Activated naive CD4-positive, alpha-beta T cell treated with Interleukin-2 at 50 U/mL for 16 hours (primary cell): Measurements from ENCODE around the gene ARMCX6.
"Not testable (repeated sequence)": the region's sequence is repeated elsewhere in the genome, so short reads cannot be mapped to it uniquely, and the experiment has no call there.

Experiments
- DNase-seq: peaks from one replicate; pipeline ENCODE4 v3.0.0-alpha.2; 2020

The ARMCX6 gene

DNA sequence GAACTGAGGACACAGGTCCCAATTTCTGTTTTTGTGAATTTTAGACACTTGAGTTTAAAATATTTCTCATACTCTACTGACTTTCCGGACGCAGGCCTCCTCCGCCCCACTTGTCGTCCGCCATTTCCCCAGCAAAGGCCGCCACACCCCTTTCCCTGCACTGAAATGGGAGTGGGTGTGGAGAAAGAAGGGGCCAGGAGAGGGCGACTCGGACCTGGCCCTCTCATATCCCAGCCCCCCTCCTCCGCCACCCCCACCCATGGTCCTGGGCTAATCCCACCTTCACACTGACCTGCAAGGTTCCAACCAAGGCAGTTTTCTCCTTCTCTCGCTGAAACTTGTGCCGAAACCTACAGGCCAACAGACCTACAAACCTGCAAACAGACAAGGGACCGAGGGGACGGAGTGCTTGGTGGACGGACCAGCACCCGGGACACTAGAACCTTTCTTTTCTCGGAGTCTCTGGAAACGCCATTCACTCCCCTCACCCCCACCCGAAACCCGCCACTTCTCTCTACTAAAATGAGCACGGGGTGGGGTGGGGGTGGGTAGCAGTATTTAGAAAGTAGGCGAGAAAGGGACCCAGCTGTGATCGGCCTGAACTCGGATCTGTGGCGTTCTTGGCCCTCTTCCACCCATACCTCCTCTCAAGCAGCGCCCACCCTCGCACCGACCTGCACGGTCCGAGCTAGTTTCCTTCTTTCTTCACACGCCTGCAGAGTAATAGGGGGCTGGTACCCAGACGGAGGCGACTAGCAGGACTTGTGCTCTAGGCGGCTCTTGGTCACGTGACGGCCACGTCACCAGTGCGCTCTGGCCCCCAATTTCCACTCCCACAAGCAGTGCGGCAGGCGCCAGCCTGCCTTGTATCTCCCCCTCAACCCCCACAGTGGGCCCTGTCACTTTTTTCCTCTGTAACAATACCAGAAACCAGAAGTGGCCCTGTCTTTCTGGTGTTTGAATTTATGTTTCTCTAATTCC, at the start of gene ARMCX6:
Gene ARMCX6, minus strand, starts transcription at position 790 of the 981 bp plus-strand sequence. CDS start 1,380 bp downstream, outside the sequence.
- peak; percentile 72 for DNase-seq

DNA sequence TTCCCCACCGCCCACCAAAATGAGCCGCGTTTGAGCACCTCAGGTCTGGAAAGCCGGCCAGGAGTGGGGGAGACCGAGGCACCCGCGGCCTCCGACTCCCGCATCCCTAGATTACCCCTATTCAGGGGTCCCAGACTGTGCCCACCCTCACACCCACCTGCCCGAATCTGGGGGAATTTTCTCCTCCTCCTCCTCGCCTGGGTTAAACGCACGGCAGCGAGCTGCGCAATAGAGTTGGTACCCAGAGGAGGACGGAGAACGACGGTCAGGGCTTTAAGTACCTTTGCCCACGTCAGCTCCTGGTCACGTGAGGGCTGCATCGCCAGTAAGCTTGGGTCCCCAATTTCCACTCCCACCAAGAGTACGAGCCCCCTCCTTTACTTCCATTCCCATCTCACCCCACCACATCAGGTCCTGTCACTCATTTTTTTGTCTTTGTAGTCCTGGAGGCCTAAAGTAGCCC, 41.8 kb upstream of the ARMCX6 start, which contains the start of gene ARMCX2:
Gene ARMCX2, minus strand, starts transcription at position 250 of the 463 bp plus-strand sequence. CDS start 2,262 bp downstream, outside the sequence.
- no peak for DNase-seq

DNA sequence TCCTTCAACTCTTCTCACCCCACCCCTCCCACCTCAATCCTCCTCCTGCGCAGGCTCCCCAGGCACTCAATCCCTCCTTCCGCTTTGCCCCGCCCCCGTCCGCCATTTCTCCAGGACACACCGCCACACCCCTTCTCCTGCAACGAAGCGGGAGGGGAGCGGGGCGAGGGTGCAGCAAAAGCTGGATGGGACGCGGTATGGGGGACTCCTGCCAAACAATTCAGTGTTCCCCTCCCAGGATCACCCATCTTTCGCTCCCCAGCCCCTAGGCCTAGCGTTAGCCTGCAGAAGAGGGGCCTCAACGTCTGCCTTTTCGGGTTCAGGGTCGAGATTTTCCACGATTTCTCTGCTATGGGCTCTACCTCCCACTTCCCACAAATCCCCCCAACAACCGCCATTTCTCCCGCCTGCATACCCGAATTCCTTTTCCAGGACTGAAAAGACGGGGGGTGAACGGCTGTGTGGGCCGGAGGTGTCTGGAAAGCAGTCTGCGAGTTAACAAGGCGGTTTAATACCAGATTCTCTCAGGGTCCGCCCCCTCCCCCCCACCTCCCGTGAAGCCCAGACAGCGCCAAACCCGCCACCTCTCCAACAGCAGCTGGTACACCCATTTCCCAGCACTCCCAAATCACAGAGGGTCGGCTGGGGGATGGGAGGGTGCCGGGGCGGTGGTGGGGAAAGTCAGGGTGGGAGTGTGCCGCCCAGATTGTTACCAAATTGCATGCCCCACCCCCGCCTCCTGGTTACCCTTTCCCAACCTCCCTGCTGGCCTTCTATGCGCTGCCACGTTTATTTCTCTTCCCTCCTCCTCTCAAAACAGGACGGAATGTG, 41.1 kb upstream of the ARMCX6 start:
- peak; percentile 59 for DNase-seq

DNA sequence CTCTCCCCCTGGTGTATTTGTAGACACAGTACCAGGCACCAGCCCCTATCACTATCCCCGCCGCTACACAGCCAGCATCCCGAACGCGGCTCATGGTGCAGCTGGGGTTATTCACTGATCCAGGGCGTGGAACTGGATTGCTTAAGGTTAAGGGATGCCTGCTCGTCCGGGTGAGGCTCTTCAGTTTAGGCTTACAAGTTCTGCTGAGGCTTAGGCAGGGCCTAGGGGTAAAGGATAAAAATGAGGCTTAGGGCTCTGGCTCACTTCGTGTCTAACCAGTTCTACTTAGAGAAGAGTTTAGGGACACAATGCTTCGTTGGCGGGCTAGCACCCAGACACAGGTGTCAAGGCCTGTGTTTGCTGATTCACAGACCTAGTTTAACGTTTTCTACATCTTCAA, 39.7 kb upstream of the ARMCX6 start:
- no peak for DNase-seq

DNA sequence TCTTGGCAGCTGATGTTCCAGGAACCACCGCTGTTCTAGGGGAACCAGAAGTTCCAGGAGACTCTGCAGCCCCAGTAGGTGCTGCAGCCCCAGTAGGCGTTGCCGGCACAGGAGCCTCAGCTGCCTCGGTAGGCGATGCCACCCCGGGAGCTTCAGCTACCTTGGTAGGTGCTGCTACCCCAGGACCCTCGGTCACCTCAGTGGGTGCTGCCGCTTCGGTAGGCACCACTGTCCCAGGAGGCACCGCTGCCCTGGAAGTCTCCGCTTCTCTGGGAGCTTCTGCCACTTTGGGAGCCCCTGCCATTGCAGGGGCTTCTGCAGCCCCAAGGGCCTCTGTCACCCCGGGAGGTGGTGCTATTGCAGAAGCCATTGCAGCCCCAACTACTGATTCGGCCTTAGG, 39.0 kb upstream of the ARMCX6 start:
- no peak for DNase-seq

DNA sequence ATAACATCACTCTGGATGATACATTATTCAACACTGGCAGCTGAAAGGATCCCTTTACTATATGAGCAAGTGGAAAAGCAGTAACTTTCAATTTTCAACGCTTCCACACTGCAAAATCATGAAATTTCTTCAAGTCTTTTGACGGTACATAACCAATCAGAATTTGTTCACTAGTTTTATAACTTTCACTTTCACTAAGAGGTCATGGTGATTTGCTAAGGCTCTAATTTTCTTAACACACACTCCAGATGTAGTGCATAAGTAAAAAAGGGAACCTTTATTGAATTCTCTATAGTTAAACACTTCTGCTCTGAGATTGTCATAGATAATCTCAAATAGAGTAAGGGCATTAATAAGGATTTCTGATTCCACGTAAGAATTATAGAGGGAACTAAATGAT, 37.7 kb upstream of the ARMCX6 start:
- no peak for DNase-seq

DNA sequence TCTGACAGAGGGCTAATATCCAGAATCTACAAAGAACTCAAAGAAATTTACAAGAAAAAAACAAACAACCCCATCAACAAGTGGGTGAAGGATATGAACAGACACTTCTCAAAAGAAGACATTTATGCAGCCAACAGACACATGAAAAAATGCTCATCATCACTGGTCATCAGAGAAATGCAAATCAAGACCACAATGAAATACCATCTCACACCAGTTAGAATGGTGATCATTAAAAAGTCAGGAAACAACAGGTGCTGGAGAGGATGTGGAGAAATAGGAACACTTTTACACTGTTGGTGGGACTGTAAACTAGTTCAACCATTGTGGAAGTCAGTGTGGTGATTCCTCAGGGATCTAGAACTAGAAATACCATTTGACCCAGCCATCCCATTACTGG, 29.9 kb upstream of the ARMCX6 start:
- DNase-seq = not testable (repeated sequence)

DNA sequence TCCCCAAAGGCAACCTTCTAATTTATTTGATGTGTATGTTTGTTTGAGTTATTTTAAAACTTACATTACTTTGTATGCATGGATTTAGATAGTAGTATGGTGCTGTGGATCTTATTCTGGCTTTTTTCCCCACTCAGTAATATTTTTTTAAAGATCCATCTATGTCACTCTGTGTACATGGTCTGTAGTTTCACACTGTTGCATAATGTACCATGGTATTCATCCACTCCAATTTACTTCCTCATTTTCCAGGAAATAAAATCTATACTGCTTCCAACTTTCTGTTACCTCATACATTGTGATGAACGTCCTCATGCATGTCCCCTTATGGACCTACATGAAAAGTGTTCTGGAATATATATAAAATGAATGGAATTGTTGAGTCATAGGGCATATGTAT, 24.3 kb upstream of the ARMCX6 start:
- no peak for DNase-seq

DNA sequence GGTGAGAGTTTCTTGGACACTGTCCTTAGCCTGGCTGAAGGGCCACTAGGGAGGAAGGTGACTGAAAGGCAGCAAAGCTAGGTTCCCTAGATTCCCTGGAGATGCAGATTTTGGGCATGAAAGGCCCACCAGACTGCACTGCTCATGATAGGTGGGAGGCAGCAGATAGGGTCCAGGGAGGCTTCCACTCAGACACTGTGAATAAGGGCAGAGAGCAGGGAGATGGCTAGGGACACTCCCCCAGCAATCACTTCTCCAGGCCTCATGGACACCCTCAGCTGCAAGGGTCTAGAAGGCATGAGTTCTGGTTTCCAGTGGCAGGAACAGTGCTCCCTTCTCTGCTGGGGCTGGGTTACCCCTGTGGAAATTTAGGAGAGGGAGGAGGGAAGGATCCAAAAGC, 21.8 kb upstream of the ARMCX6 start:
- no peak for DNase-seq

DNA sequence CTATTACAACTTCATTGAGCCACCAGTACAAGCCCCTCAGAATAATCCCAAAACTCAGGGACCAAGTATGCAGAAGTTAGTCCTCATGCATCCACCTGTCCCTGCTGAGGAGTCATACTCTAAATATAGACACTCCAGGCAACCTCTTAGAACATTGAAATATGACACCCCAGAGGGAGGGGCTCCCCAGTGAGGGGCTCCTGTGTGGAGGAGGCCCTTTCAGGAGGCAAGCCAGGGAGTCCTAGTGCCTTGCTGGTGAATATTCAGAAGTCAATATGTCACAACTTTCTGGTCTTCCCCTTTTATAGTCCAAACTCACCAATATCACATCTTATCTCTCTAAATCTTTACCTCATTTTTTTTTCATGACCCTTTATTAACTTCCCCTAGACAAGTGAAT, 1.6 kb upstream of the ARMCX6 start:
- no peak for DNase-seq

DNA sequence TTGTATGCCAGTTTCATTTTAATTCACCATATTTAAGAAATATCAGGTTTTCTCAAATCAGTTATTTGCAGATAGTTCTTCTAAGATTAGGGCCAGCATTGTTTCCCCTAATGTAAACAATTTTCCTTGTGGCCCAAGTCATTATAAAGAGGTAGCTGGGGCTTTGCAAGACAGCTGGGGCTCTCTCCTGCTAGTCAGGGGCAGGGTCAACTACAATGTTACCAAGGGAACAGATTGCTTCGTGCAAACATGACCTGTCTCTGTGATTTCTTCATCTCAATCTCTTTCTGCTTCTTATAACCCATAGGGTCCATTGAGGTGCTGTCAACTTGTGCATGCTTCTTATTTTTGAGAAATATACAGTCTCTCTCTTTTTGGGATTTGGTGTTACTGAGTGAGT, 12.1 kb downstream of the ARMCX6 start:
- no peak for DNase-seq

DNA sequence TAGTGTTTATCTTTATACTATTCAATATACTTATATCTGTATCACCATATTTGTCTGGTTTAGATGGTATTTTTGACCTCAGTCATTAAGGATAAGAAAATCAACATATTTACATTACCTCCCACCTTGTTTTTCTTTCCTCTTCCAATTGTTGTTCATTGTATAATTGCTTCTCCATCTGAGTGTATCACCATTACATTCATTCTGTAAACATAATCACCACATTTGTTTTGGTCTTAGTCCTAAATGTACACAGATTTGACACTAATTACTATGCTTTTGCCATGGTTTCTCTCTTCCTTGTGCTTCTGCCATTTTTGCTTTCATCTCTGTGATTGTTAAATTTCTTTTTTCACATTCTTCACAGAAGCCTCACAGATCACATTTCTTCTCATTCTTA, 12.7 kb downstream of the ARMCX6 start:
- no peak for DNase-seq

DNA sequence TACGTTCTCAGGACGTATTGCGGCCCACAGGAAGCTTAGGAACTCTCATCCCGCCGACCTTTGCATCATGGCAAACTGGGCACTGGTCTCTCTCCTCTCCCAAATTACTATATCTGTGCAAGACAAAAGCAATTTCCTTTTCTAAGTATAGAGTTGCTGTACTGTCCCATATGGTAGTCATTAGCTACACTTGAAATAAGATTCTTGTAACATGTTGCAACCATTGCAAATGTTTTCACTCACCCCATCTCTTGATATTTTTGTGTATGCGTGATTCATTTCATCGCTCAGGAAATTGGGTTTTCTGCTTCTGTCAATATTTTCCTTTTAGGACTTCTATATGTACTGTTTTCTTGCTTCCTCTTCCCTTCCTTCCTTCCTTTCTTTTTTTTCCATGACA, 15.7 kb downstream of the ARMCX6 start:
- DNase-seq = no peak

DNA sequence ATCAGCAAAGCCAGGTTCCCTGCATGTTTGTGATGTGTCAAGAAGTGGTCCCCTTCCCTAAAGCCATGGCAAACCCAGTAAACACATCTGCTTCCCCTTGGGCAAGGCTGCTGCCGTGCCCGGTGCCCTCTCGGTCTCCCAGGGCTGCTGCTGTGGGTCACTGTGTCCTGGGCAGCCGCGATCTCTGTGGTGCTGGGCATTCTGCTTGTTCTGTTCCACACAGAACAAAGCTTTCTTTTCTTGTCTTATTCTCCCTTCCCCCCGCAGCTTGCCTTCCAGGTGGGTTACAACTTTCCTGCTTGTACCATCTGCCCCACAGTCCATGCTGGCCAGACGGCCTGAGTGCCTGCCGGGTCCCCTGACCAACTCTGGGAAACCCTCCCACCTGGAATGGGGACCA, 18.2 kb downstream of the ARMCX6 start:
- not testable (repeated sequence) for DNase-seq

DNA sequence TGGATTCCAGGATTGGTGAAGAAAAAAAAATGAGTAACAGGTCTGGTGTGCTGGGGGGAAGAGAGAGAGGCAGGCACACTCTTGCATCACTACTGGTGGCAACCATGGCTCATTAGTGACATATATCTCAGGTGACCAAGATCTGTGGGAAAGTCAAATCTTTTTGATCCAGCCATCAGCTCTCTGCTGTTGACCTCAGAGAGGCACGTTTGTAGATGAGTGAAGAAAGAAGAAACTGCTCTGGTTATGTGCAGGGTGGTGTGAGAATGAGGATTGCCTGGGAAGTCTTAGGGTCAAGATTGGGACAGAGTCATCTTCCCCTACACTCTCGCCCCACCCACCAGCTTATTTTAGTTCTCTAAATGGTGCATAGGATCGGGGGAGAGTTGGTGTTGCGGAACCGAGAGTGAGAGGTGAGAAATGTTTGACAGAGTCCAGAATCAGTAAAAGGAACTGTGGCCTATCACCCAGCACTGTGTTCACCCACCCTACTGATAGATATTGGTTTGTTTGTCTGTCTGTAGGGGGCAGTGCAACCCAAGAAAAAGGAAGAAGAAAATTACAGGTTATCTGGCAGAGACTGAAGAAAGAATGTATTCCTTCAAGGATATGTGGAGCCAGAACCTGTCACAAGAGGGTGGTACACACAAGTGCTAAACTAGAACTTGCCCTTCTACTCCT, 21.9 kb downstream of the ARMCX6 start:
- DNase-seq = no peak
